ENCODE measurements around the gene DESI1.
A peak's percentile ranks its signal among the peaks of the same experiment; 100 is the strongest.
"Not testable (repeated sequence)": the region's sequence is repeated elsewhere in the genome, so short reads cannot be mapped to it uniquely, and the experiment has no call there.

Gene DESI1

DNA sequence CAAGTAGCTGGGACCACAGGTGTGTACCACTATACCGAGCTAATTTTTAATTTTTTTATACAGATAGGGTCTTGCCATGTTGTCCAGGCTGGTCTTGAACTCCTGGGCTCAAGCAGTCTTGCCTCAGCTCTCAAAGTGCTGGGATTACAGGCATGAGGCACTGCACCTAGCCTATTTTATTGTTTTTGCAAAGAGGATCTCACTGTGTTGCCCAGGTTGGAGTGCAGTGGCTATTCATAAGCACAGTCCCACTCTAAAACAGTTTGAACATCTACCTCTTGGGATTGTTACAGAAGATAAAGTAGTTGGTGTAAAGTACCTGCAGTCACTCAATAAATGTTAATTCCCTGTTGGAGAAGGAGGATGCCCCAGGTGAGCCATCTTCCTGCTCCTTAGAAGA lies 29.4 kb upstream of the DESI1 start:
- Histone ChIP-seq H3K36me3 (replicated peaks) (peaks cover 91% of the 10 kb centered on the region), H3K9me3 (no peaks in the 10 kb centered on the region), H3K4me3 (no peak overlapping the region), H3K27me3 (ENCODE audit: low read depth) (no peaks in the 10 kb centered on the region), H3K4me1 (no peaks in the 10 kb centered on the region)
- DNase-seq (ENCODE audit: low spot score in 2 of 2), result no peak
- in situ Hi-C loops (cut with MboI; ENCODE audit: low sequenced_read_pairs), result no loop called here

DNA sequence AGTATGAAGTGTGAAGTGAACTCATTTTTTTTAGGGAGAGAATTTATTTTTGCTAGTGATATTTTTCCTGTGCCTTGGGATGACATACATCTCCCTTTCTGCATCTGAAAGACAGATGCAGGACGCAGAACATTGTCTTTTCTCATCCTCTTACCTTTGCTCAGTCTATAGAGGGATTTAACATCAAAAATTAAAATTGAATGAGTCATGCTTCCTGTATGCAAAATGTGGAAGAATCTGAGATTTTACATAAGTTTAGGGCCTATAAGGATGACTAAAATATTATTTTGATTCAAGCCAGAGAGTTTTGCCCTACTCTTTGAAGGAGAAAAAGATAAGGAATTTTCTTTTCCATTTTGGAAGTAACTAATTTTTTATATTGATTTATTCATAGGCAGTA lies 27.6 kb upstream of the DESI1 start:
- H3K9me3 ChIP-seq, result no peaks in the 10 kb centered on the region
- H3K27me3 ChIP-seq (ENCODE audit: low read depth), result no peaks in the 10 kb centered on the region
- H3K4me3 ChIP-seq, result no peak overlapping the region
- H3K36me3 ChIP-seq (replicated peaks), result peaks cover 84% of the 10 kb centered on the region
- DNase-seq (ENCODE audit: low spot score in 2 of 2), result no peak
- in situ Hi-C loops (cut with MboI; ENCODE audit: low sequenced_read_pairs), result loop anchor here (25.0 kb wide), 1 partner anchor 511 kb away; no protein-coding TSS in a partner anchor
- H3K4me1 ChIP-seq, result no peaks in the 10 kb centered on the region

DNA sequence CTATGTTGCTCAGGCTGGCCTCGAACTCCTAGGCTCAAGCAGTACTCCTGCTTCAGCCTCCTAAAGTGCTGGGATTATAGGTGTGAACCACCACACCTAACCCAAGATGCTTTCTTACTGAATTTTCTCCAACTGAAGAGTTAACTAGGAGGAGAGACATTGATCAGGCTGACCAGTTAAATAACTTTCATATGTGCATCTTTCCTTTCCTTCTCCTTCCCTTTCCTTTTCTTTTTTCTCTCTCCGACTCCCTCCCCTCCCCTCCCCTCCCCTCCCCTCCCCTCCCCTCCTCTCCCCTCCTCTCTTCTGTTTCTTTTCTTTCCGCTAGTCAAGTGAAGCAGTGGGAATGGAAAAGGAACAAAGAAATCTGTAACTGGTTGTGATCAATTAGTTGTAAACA lies 26.9 kb upstream of the DESI1 start:
- no peak for DNase-seq (ENCODE audit: low spot score in 2 of 2)
- Histone ChIP-seq H3K4me3 (no peak overlapping the region), H3K36me3 (replicated peaks) (peaks cover 84% of the 10 kb centered on the region), H3K9me3 (no peaks in the 10 kb centered on the region), H3K27me3 (ENCODE audit: low read depth) (no peaks in the 10 kb centered on the region), H3K4me1 (no peaks in the 10 kb centered on the region)
- in situ Hi-C loops (cut with MboI; ENCODE audit: low sequenced_read_pairs), result loop anchor here (25.0 kb wide), 1 partner anchor 510 kb away; no protein-coding TSS in a partner anchor

DNA sequence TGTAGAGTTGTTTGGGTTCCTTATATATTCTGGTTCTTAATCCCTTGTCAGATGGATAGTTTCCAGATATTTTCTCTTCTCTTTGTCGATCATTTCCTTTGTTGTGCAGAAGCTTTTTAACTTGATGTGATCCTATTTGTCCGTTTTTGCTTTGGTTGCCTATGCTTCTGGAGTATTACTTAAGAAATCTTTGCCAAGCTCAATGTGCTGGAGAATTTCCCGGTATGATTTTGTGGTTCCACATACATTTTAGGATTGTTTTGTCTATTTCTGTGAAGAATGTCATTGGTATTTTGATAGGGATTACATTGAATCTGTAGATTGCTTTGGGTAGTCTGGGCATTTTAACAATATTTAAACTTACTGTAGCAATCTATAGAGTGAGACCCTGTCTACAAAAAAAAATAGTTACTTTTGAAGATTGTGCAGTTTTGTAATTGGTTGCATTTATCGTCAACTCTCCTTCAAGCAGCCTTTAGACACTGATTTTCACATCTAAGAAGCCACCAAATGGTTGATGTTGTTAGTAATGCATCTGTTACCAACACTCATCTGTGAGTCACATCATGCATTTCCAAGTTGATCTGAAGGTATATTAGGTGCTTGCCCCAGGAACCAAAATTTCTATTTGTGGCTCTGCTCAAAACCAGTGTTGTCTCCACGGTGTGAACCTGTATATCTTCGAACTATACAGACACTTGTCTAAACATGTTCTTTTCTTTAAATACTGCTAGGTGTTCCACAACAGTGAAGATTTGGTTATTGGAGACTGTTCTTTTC lies 21.7 kb upstream of the DESI1 start:
- DNase-seq (ENCODE audit: low spot score in 2 of 2), result no peak
- in situ Hi-C loops (cut with MboI; ENCODE audit: low sequenced_read_pairs), result loop anchor here (25.0 kb wide), 1 partner anchor 505 kb away; no protein-coding TSS in a partner anchor
- no peaks in the 10 kb centered on the region for H3K4me1 ChIP-seq
- peaks cover 92% of the 10 kb centered on the region for H3K36me3 ChIP-seq (replicated peaks)
- no peaks in the 10 kb centered on the region for H3K27me3 ChIP-seq (ENCODE audit: low read depth)
- no peaks in the 10 kb centered on the region for H3K9me3 ChIP-seq
- no peak overlapping the region for H3K4me3 ChIP-seq

DNA sequence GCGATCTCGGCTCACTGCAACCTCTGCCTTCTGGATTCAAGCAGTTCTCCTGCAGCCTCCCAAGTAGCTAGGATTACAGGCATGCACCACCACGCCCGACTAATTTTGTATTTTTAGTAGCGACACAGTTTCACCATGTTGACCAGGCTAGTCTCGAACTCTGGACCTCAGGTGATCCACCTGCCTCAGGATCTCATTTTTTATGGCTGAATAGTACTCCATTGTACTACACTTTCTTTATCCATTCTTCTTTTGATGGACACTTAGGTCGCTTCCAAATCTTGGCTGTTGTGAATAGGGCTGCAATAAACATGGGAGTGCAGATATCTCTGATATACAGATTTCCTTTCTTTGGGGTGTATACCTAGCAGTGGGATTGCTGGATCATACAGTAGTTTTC lies 21.0 kb upstream of the DESI1 start:
- DNase-seq (ENCODE audit: low spot score in 2 of 2), result no peak
- no peaks in the 10 kb centered on the region for H3K27me3 ChIP-seq (ENCODE audit: low read depth)

DNA sequence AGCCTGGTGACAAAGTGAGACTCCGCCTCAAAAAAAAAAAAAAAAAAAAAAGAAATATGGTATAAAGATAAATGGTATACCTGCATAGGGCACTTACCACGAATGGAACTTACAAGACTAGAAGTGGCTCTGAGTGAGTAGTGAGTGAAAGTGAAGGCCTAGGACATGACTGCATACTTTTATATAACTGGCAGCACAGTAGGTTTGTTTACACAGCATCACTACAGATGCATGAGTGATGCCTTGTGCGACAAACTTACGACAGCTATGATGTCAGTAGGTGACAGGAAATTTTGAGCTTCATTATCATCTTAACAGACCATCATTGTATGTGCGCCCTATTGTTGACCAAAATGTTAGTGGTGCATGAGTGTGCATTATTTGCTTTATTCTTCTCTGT lies 17.9 kb upstream of the DESI1 start:
- in situ Hi-C loops (cut with MboI; ENCODE audit: low sequenced_read_pairs), result loop anchor here (25.0 kb wide), 1 partner anchor 501 kb away; no protein-coding TSS in a partner anchor
- Histone ChIP-seq H3K4me1 (no peaks in the 10 kb centered on the region), H3K9me3 (no peaks in the 10 kb centered on the region), H3K4me3 (no peak overlapping the region), H3K27me3 (ENCODE audit: low read depth) (no peaks in the 10 kb centered on the region), H3K36me3 (replicated peaks) (peaks cover 96% of the 10 kb centered on the region)
- no peak for DNase-seq (ENCODE audit: low spot score in 2 of 2)

More for the DNA sequence above, 21.0 kb upstream of the DESI1 start:
- Histone ChIP-seq H3K4me1 (no peaks in the 10 kb centered on the region), H3K4me3 (no peak overlapping the region), H3K36me3 (replicated peaks) (peaks cover 92% of the 10 kb centered on the region), H3K9me3 (no peaks in the 10 kb centered on the region)
- in situ Hi-C loops (cut with MboI; ENCODE audit: low sequenced_read_pairs), result loop anchor here (25.0 kb wide), 1 partner anchor 505 kb away; no protein-coding TSS in a partner anchor

DNA sequence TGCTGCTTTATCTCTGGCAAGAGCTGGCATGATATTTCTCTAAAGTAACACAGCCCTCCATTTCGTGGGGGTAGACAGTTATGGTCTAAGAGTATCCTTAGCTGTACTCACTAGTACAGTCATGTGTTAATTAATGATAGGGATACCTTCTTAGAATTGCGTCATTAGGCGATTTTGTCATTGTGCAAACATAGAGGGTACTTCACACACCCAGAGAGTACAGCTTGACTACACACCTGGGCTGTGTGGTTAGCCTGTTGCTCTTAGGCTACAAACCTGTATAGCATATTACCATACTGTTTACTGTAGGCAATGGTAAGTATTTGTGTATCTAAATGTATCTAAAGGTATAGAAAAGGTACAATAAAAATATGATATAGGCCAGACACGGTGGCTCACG lies 17.3 kb upstream of the DESI1 start:
- in situ Hi-C loops (cut with MboI; ENCODE audit: low sequenced_read_pairs), result loop anchor here (25.0 kb wide), 1 partner anchor 501 kb away; no protein-coding TSS in a partner anchor
- H3K4me3 ChIP-seq, result no peak overlapping the region
- no peaks in the 10 kb centered on the region for H3K27me3 ChIP-seq (ENCODE audit: low read depth)
- H3K36me3 ChIP-seq (replicated peaks), result peaks cover 99% of the 10 kb centered on the region
- H3K4me1 ChIP-seq, result no peaks in the 10 kb centered on the region
- no peak for DNase-seq (ENCODE audit: low spot score in 2 of 2)
- H3K9me3 ChIP-seq, result no peaks in the 10 kb centered on the region

DNA sequence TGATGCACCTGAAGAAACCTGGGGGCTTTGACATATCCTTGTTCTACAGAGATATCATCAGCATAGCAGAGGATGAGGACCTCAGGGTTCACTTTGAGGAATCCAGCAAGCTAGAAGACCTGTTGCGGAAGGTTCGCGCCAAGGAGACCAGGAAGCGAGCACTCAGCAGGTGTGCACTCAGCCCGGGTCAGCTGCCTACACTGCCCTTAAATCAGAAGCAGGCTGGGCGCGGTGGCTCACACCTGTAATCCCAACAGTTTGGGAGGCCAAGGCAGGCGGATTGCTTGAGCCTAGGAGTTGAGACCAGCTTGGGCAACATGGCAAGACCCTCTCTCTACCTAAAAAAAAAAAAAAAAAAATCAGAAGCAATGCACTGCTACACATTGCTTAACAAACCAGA lies 16.8 kb upstream of the DESI1 start:
- H3K27me3 ChIP-seq (ENCODE audit: low read depth); DNase-seq (ENCODE audit: low spot score in 2 of 2); H3K9me3 ChIP-seq; H3K4me3 ChIP-seq; H3K4me1 ChIP-seq: not testable (repeated sequence)
- H3K36me3 ChIP-seq (replicated peaks), result peaks cover 97% of the 10 kb centered on the region
- in situ Hi-C loops (cut with MboI; ENCODE audit: low sequenced_read_pairs), result loop anchor here (25.0 kb wide), 1 partner anchor 500 kb away; no protein-coding TSS in a partner anchor

DNA sequence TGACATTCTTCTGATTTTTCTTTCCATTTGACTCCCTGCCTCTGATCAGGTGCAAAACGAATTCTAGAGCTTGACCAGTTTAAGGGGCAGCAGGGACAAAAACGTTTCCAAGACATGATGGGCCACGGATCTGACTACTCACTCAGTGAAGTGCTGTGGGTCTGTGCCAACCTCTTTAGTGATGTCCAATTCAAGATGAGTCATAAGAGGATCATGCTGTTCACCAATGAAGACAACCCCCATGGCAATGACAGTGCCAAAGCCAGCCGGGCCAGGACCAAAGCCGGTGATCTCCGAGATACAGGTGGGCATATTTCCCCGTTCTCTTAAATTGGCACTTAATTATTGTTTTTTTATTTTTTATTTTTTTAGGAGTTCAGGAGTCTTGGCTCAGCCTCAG lies 15.6 kb upstream of the DESI1 start:
- DNase-seq (ENCODE audit: low spot score in 2 of 2), result no peak
- H3K36me3 ChIP-seq (replicated peaks), result peaks cover 91% of the 10 kb centered on the region
- H3K9me3 ChIP-seq, result no peaks in the 10 kb centered on the region
- H3K4me1 ChIP-seq, result no peaks in the 10 kb centered on the region
- in situ Hi-C loops (cut with MboI; ENCODE audit: low sequenced_read_pairs), result loop anchor here (25.0 kb wide), 1 partner anchor 499 kb away; no protein-coding TSS in a partner anchor
- no peaks in the 10 kb centered on the region for H3K27me3 ChIP-seq (ENCODE audit: low read depth)
- no peak overlapping the region for H3K4me3 ChIP-seq

DNA sequence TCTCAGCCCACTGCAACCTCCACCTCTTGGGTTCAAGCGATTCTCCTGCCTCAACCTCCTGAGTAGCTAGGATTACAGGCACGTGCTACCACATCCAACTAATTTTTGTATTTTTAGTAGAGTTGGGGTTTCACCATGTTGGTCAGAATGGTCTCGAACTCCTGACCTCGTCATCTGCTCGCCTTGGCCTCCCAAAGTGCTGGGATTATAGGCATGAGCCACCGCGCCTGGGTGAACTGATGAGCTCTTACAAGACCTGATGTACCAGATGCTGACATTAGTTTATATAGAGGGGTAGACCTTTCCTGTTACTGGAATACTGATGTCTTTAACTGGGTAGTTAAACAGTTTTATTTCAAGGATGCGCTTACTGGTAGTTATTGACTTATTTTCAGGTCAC lies 13.8 kb upstream of the DESI1 start:
- peaks cover 85% of the 10 kb centered on the region for H3K36me3 ChIP-seq (replicated peaks)
- not testable (repeated sequence) for H3K4me1 ChIP-seq; H3K4me3 ChIP-seq; DNase-seq (ENCODE audit: low spot score in 2 of 2); H3K27me3 ChIP-seq (ENCODE audit: low read depth); H3K9me3 ChIP-seq
- in situ Hi-C loops (cut with MboI; ENCODE audit: low sequenced_read_pairs), result loop anchor here (25.0 kb wide), 1 partner anchor 497 kb away; no protein-coding TSS in a partner anchor

DNA sequence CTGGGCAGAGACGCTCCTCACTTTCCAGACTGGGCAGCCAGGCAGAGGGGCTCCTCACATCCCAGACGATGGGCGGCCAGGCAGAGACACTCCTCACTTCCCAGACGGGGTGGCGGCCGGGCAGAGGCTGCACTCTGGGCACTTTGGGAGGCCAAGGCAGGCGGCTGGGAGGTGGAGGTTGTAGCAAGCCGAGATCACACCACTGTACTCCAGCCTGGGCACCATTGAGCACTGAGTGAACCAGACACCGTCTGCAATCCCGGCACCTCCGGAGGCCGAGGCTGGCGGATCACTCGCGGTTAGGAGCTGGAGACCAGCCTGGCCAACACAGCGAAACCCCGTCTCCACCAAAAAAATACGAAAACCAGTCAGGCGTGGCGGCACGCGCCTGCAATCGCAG lies 10.8 kb upstream of the DESI1 start:
- peaks cover 85% of the 10 kb centered on the region for H3K36me3 ChIP-seq (replicated peaks)

DNA sequence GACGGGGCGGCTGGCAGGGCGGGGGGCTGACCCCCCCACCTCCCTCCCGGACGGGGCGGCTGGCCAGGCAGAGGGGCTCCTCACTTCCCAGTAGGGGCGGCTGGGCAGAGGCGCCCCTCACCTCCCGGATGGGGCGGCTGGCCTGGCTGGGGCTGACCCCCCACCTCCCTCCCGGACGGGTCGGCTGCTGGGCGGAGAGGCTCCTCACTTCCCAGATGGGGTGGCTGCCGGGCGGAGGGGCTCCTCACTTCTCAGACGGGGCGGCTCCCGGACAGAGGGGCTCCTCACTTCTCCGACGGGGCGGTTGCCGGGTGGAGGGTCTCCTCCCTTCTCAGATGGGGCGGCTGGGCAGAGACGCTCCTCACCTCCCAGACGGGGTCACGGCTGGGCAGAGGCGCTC lies 10.3 kb upstream of the DESI1 start:
- not testable (repeated sequence) for H3K4me1 ChIP-seq; H3K4me3 ChIP-seq; H3K9me3 ChIP-seq; DNase-seq (ENCODE audit: low spot score in 2 of 2); H3K27me3 ChIP-seq (ENCODE audit: low read depth)
- in situ Hi-C loops (cut with MboI; ENCODE audit: low sequenced_read_pairs), result loop anchor here (25.0 kb wide), 1 partner anchor 494 kb away; no protein-coding TSS in a partner anchor
- peaks cover 83% of the 10 kb centered on the region for H3K36me3 ChIP-seq (replicated peaks)

More for the DNA sequence above, 10.8 kb upstream of the DESI1 start:
- not testable (repeated sequence) for DNase-seq (ENCODE audit: low spot score in 2 of 2); H3K9me3 ChIP-seq; H3K4me3 ChIP-seq; H3K4me1 ChIP-seq; H3K27me3 ChIP-seq (ENCODE audit: low read depth)
- in situ Hi-C loops (cut with MboI; ENCODE audit: low sequenced_read_pairs), result loop anchor here (25.0 kb wide), 1 partner anchor 494 kb away; no protein-coding TSS in a partner anchor

DNA sequence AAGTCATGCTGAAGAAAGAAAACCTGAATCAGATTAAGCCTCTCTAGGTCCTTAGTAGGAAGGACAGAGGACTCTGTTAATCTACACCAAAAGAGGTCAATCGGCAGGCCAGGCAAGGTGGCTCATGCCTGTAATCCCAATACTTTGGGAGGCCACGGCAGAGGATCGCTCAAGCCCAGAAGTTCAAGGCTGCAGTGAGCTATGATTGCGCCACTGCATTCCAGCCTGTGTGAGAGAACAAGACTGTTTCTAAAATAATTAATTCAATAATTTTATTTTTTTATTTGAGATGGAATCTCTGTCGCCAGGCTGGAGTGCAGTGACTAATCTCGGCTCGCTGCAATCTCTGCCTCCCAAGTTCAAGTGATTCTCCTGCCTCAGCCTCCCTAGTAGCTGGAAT lies 4.7 kb upstream of the DESI1 start:
- peaks cover 6% of the 10 kb centered on the region for H3K4me1 ChIP-seq
- no peaks in the 10 kb centered on the region for H3K9me3 ChIP-seq
- H3K4me3 ChIP-seq, result no peak overlapping the region
- no peaks in the 10 kb centered on the region for H3K27me3 ChIP-seq (ENCODE audit: low read depth)
- no peak for DNase-seq (ENCODE audit: low spot score in 2 of 2)
- in situ Hi-C loops (cut with MboI; ENCODE audit: low sequenced_read_pairs), result loop anchor here (25.0 kb wide), 1 partner anchor 488 kb away; no protein-coding TSS in a partner anchor
- peaks cover 84% of the 10 kb centered on the region for H3K36me3 ChIP-seq (replicated peaks)

DNA sequence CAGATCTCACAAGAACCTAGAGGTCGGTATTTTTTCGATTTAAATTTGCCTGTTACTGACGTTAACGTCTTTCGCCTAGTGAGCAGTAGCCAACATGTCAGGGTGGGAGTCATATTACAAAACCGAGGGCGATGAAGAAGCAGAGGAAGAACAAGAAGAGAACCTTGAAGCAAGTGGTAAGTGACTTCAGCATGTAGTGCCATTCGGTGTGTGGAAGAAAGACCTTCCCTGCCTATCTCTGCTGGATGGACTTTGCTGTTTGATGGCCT lies 1.0 kb upstream of the DESI1 start:
- in situ Hi-C loops (cut with MboI; ENCODE audit: low sequenced_read_pairs), result no loop called here
- Histone ChIP-seq H3K4me3 (peak overlapping the region; percentile 99), H3K9me3 (no peaks in the 10 kb centered on the region), H3K36me3 (replicated peaks) (peaks cover 52% of the 10 kb centered on the region), H3K27me3 (ENCODE audit: low read depth) (no peaks in the 10 kb centered on the region), H3K4me1 (peaks cover 12% of the 10 kb centered on the region)
- no peak for DNase-seq (ENCODE audit: low spot score in 2 of 2)

Measured in HAP-1 (cell line).